ENCODE results near the gene VPS41.

DNA sequence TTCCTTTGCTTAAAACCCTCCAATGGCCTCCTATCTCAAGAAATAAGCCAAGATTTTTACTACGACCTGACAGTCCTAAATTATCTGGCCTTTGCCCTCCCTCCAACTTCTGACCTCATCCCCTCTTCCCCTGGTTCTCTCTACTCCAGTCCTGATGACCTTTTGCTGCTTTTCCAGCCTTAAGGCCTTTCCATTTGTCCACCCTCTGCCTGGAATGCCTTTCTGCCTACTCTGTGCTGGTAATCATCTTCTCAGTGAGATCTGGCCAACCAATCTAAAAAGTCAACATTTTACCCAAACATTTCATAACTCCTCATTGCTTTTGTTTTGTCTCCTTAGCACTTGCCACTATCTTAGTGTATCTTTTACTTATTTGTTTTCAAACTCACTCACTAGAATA lies 75.7 kb downstream of the VPS41 start:
- TF ChIP-seq, protein P1, sequence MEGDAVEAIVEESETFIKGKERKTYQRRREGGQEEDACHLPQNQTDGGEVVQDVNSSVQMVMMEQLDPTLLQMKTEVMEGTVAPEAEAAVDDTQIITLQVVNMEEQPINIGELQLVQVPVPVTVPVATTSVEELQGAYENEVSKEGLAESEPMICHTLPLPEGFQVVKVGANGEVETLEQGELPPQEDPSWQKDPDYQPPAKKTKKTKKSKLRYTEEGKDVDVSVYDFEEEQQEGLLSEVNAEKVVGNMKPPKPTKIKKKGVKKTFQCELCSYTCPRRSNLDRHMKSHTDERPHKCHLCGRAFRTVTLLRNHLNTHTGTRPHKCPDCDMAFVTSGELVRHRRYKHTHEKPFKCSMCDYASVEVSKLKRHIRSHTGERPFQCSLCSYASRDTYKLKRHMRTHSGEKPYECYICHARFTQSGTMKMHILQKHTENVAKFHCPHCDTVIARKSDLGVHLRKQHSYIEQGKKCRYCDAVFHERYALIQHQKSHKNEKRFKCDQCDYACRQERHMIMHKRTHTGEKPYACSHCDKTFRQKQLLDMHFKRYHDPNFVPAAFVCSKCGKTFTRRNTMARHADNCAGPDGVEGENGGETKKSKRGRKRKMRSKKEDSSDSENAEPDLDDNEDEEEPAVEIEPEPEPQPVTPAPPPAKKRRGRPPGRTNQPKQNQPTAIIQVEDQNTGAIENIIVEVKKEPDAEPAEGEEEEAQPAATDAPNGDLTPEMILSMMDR (IDR thresholded peaks at IDR 0.05; ENCODE audit: borderline replicate concordance, extremely low read depth, low read length, poor library complexity, severe bottlenecking), result no peak
- TF ChIP-seq EZH2 (IDR thresholded peaks at IDR 0.05; ENCODE audit: borderline replicate concordance, low read depth, low read length, severe bottlenecking), result no peak

All from DND-41 (cell line).